ENCODE results near the gene PDS5B. TPM values are rescaled to one million over a fixed set of nuclear protein-coding genes. Genes with fewer than 3 reads are reported as not detected.

The PDS5B gene
- total and polyA plus RNA-seq, 2 of the 8 experiments (the other 6 are each of a cell fraction or from before 2014, with no cell fraction given) = 5.5 to 54.6 TPM

GRCh38 chr13:32745509-32745908, 159.3 kb downstream of the PDS5B start (continued):
- TF ChIP-seq CHD7 (IDR thresholded peaks at IDR 0.05; ENCODE audit: insufficient replicate concordance, low read length) (no peak), SAP30 (IDR thresholded peaks at IDR 0.05; ENCODE audit: insufficient read depth, insufficient replicate concordance, low read length) (no peak), KDM4A (IDR thresholded peaks at IDR 0.05; ENCODE audit: low read depth, low read length, severe bottlenecking) (no peak), POLR2AphosphoS5 (IDR thresholded peaks at IDR 0.05; ENCODE audit: low read depth, low read length) (no peak), USF2 (IDR thresholded peaks at IDR 0.05; ENCODE audit: low read length) (no peak), TEAD4 (IDR thresholded peaks at IDR 0.05; ENCODE audit: low read depth, low read length) (no peak), HDAC6 (IDR thresholded peaks at IDR 0.05; ENCODE audit: low read depth, low read length) (no peak), CHD2 (IDR thresholded peaks at IDR 0.05; ENCODE audit: low read length) (no peak), TAF7 (optimal IDR thresholded peaks at IDR 0.05; ENCODE audit: borderline replicate concordance, low read depth, low read length) (no peak), BCL11A (IDR thresholded peaks at IDR 0.05; ENCODE audit: low read depth in 2 of 2, low read length in 2 of 2) (no peak), FOSL1 (IDR thresholded peaks at IDR 0.05; ENCODE audit: insufficient read depth, low read depth, low read length) (no peak)

Data from H1 (cell line).